HUES48 (cell line): ENCODE data around the gene COBLL1.

Source experiments
- H3K27ac ChIP-seq: one replicate; pipeline ENCODE4 v1.7.0; 2013; ENCODE audit warnings: low read depth, low read length, inconsistent platforms
- H3K27me3 ChIP-seq: 2 replicates; pipeline ENCODE4 v1.6.1; 2013; ENCODE audit warnings: mild to moderate bottlenecking, low read length; ENCODE audit not compliant: control insufficient read depth, insufficient read depth
- H3K36me3 ChIP-seq: 2 replicates; pipeline ENCODE4 v1.6.1; 2013; ENCODE audit warnings: low read length; ENCODE audit not compliant: control insufficient read depth, insufficient read depth
- H3K4me1 ChIP-seq: 2 replicates; pipeline ENCODE4 v1.6.1; 2013; ENCODE audit warnings: mild to moderate bottlenecking, low read length; ENCODE audit not compliant: control insufficient read depth, insufficient read depth
- H3K4me3 ChIP-seq: 2 replicates; pipeline ENCODE4 v1.5.1; 2013; ENCODE audit warnings: mild to moderate bottlenecking, low read depth, low read length
- H3K9ac ChIP-seq: 2 replicates; pipeline ENCODE4 v1.6.1; 2013; ENCODE audit warnings: mild to moderate bottlenecking, low read depth, low read length, moderate library complexity
- H3K9me3 ChIP-seq: 2 replicates; pipeline ENCODE4 v1.6.1; 2013; ENCODE audit warnings: low read length; ENCODE audit not compliant: control insufficient read depth, insufficient read depth

COBLL1 gene

DNA sequence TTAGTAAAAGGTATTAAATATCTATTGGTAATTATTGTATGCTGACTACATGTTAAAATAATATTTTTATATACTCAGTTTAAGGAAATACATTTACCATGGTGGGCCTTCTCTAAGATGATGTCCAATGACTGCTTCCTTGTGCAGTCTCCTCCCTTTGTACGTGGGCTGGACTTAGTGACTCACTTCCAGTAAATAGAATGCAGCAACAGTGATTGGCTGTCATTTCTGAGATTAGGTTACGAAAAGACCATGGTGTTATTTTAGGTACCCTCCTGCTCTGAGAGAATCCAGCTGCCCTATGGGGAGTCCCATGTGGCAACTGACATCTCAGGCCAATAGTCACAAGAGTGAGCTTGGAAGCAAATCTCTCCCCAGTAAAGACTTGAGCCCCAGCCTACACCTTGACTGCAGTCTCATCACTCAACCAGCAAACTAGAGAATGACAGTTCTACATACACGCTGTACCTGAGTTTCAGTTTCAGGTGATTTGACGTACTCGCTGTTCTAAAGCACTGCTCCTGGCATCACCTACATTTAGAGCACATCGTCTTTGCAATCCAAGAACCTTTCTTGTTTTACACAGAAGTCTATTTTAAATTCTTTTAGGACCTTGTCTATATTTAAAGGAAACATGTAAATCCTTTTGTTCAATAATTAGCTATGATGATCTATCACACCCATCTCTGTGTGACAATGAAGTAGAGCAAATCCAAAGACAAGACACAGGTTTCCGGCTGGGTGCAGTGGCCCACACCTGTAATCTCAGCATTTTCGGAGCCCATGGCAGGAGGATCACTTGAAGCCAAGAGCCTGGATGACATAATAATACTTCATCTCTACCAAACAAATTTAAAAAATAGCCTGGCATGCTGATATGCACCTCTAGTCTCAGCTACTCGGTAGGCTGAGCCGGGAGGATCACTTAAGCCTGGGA is 87.2 kb downstream of the COBLL1 start:
- no peak overlapping the region for H3K9ac ChIP-seq
- no peak overlapping the region for H3K4me3 ChIP-seq
- no peaks in the 10 kb centered on the region for H3K4me1 ChIP-seq

DNA sequence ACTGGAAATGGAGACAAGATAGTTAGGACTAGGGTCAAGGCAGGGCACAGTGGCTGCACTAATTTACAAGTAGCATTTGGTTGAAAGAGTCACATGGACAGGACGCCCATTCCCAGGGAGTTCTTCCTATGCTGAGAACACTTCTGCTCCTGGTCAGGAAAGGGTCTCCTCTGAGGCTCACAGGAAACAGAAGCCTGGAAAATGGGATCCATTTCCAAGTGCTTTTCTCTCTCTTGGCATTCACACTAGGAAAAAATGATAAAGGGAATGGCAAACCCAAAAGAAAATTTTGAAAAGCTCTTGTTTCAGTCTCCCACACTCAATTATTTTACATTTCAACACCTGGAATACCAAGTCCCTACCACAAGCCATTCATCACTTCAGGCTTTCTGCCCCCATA is 88.7 kb downstream of the COBLL1 start:
- no peaks in the 10 kb centered on the region for H3K27me3 ChIP-seq
- no peak overlapping the region for H3K9ac ChIP-seq
- H3K36me3 ChIP-seq = no peaks in the 10 kb centered on the region
- no peaks in the 10 kb centered on the region for H3K9me3 ChIP-seq
- no peaks in the 10 kb centered on the region for H3K4me1 ChIP-seq
- no peak overlapping the region for H3K4me3 ChIP-seq
- H3K27ac ChIP-seq = no peak overlapping the region

More for the DNA sequence above, 87.2 kb downstream of the COBLL1 start:
- no peaks in the 10 kb centered on the region for H3K9me3 ChIP-seq
- H3K36me3 ChIP-seq = no peaks in the 10 kb centered on the region
- H3K27ac ChIP-seq = no peak overlapping the region
- H3K27me3 ChIP-seq = no peaks in the 10 kb centered on the region

GRCh38 chr2:164747783-164748433 is 93.7 kb downstream of the COBLL1 start:
- H3K9me3 ChIP-seq = no peaks in the 10 kb centered on the region
- H3K9ac ChIP-seq = no peak overlapping the region
- no peak overlapping the region for H3K4me3 ChIP-seq
- no peaks in the 10 kb centered on the region for H3K4me1 ChIP-seq
- H3K27ac ChIP-seq = no peak overlapping the region
- no peaks in the 10 kb centered on the region for H3K27me3 ChIP-seq
- no peaks in the 10 kb centered on the region for H3K36me3 ChIP-seq

GRCh38 chr2:164747140-164747539 is 94.5 kb downstream of the COBLL1 start:
- Histone ChIP-seq H3K9me3 (no peaks in the 10 kb centered on the region), H3K4me1 (no peaks in the 10 kb centered on the region), H3K9ac (no peak overlapping the region), H3K27me3 (no peaks in the 10 kb centered on the region), H3K4me3 (no peak overlapping the region), H3K36me3 (no peaks in the 10 kb centered on the region), H3K27ac (no peak overlapping the region)

DNA sequence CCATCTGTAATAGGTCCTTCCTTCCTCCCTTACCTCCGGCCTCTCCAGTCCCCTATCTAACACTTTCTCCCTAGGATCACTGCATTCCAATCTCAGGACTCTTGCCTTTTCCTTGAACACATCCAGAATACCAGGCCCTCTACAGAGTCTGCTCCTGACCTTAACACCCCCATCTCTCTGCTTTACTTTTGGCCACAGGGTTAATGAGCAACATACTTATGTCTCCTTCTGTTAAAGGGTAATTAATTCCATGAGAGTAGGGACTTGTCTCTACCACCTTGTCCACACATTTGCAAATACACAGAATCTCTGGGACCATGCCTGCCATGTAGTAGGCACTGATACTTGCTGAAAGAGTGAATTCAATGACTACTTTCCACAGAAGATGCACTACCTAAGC is 94.9 kb downstream of the COBLL1 start:
- H3K27ac ChIP-seq = no peak overlapping the region
- no peaks in the 10 kb centered on the region for H3K9me3 ChIP-seq
- H3K27me3 ChIP-seq = no peaks in the 10 kb centered on the region
- H3K9ac ChIP-seq = no peak overlapping the region
- H3K4me3 ChIP-seq = no peak overlapping the region
- H3K4me1 ChIP-seq = no peaks in the 10 kb centered on the region
- H3K36me3 ChIP-seq = no peaks in the 10 kb centered on the region

DNA sequence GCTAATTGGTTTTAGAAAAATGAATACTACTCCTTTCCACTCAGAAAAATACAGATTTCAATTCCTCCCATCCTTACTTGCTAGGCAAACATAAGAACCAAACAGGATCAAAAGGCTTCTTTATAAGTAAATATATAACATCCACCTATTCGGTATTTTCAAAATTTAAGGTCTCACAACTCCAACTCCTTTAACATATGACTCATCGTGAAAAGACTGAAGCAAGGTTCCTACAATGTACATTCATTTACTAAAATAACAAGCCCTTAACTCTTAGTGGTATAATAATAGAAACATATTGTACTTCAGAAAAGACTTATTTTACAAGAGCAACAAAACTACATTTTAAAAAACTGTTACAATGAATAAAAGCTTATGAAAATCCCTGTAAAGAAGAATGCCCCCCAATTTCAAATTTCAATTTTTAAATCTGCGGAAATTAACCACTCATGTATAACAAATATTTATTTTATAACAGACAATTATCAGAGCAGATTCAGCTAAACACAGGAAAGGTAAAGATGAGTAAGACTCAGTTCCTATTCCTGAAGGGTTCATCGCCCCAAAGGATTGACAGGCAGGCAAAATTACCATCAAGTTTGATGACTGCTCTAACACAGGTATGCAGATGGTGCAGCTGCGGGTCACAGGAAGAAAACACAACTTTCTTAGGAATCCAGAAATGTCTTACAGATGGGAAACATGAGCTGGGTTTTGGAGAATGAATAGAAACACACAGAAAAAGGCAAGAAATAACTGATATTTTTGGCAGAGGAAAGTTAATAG is 96.4 kb downstream of the COBLL1 start:
- Histone ChIP-seq H3K27ac (no peak overlapping the region), H3K4me3 (no peak overlapping the region), H3K9me3 (no peaks in the 10 kb centered on the region), H3K9ac (no peak overlapping the region), H3K27me3 (no peaks in the 10 kb centered on the region), H3K36me3 (no peaks in the 10 kb centered on the region), H3K4me1 (no peaks in the 10 kb centered on the region)

- no peaks in the 10 kb centered on the region for H3K36me3 ChIP-seq
- no peak overlapping the region for H3K27ac ChIP-seq
- no peaks in the 10 kb centered on the region for H3K4me1 ChIP-seq
- no peak overlapping the region for H3K4me3 ChIP-seq
- H3K9ac ChIP-seq = no peak overlapping the region
- H3K27me3 ChIP-seq = no peaks in the 10 kb centered on the region
- no peaks in the 10 kb centered on the region for H3K9me3 ChIP-seq
Observed at GRCh38 chr2:164742738-164743317, 98.8 kb downstream of the COBLL1 start.

GRCh38 chr2:164739966-164740365 is 101.7 kb downstream of the COBLL1 start:
- H3K9me3 ChIP-seq = no peaks in the 10 kb centered on the region
- no peaks in the 10 kb centered on the region for H3K36me3 ChIP-seq
- no peaks in the 10 kb centered on the region for H3K4me1 ChIP-seq
- H3K27ac ChIP-seq = no peak overlapping the region
- H3K27me3 ChIP-seq = no peaks in the 10 kb centered on the region
- H3K4me3 ChIP-seq = no peak overlapping the region
- no peak overlapping the region for H3K9ac ChIP-seq

DNA sequence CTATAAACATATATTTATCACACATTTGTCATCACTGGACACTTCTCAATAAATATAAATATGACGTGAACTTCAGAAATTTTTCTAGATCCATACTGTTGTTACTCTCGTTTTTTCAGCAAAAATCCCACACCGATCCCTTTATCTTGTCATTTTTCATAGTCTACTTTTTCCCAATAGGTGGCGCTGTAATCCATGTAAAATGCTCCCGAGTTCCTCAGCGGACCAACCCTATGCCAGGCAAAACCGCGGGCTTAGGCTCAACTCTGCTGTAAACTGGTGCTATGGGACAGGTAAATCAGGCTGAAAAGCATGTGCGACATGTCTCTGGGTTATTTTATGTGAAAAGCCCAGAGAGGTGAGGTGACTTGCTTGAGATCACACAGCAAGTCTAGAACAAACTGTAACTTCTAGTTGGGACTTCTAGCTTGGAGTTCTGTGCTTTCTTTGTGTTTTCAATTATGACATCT is 104.0 kb downstream of the COBLL1 start:
- peaks cover 6% of the 10 kb centered on the region for H3K4me1 ChIP-seq
- no peak overlapping the region for H3K9ac ChIP-seq
- no peak overlapping the region for H3K4me3 ChIP-seq
- no peak overlapping the region for H3K27ac ChIP-seq
- no peaks in the 10 kb centered on the region for H3K27me3 ChIP-seq
- H3K36me3 ChIP-seq = no peaks in the 10 kb centered on the region
- no peaks in the 10 kb centered on the region for H3K9me3 ChIP-seq

DNA sequence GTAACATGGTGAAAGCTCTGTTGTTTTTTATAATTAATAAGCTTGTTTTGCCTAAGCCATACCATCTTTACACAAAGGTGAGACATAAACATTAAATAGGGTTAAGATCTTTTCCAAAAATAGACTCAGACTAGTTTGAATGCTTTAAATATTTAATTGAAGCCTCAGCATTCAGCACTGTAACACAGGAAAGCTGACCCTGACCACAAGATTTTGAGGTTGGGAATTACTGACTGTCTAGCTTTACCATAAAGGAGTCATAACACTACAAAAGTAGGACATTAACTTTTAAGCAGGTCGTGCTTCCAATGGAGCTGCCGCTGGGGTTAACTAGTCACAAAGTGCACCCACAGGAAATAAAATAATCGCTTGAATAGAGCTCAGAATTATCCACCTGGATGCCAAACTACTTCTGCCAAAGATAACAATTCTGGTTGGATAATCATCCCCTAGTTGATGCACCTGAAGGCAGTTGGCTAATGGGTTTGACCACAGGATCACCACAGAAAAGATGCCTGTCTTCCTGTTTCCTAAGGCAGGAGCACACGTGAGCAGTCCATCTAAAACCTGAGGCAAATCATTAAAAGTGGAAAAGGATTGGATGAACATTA is 106.2 kb downstream of the COBLL1 start:
- Histone ChIP-seq H3K27ac (no peak overlapping the region), H3K27me3 (no peaks in the 10 kb centered on the region), H3K9me3 (no peaks in the 10 kb centered on the region), H3K9ac (no peak overlapping the region), H3K4me3 (no peak overlapping the region), H3K4me1 (peaks cover 6% of the 10 kb centered on the region), H3K36me3 (no peaks in the 10 kb centered on the region)
